Tibial nerve (tissue), 4 donors: Measurements from ENCODE around the gene MACIR.

ENCODE experiments used
- EP300 ChIP-seq, 2 donors: sonication (generic); formaldehyde crosslinking; IDR thresholded peaks; one replicate each; pipeline ENCODE4 v1.6.1; 2017; ENCODE audit warnings: antibody characterized with exemption in 2 of 2, mild to moderate bottlenecking in 1 of 2
- POLR2A ChIP-seq, 2 donors: fragments of 450-650 bp; IDR thresholded peaks; one replicate each; pipeline ENCODE4 v1.6.1; 2017; ENCODE audit warnings: antibody characterized with exemption in 2 of 2, mild to moderate bottlenecking in 2 of 2, moderate library complexity in 2 of 2
- TF ChIP-seq, protein P1 (sequence below), 5 experiments: fragments of 200-600 bp in 3 of 5; fragments of 450-650 bp in 2 of 5; sonication (generic) in 3 of 5; IDR thresholded peaks; one replicate each; pipeline ENCODE4 v1.5.1; 2016 to 2019; ENCODE audit warnings: antibody characterized with exemption in 5 of 5, mild to moderate bottlenecking in 3 of 5, moderate library complexity in 2 of 5

DNA sequence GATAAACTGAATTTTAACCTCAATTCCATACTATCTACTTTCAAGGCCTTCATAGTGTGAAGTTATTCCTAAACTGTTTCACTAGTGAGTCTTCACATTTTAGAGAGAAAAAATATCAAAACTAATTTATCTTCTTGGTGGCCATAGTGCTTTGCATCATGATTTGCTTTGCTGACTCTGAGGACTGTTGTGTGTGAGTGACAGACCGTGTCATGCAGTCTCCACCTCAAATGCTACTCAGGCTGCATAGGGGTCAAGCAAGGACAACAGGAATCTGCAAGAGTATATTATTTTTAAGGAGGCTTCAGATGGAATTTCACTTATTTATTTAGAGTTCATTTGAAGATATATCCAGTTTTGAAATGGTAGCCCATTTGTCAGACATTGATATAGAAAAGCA, 34.5 kb downstream of the MACIR start:
- TF ChIP-seq, protein P1, sequence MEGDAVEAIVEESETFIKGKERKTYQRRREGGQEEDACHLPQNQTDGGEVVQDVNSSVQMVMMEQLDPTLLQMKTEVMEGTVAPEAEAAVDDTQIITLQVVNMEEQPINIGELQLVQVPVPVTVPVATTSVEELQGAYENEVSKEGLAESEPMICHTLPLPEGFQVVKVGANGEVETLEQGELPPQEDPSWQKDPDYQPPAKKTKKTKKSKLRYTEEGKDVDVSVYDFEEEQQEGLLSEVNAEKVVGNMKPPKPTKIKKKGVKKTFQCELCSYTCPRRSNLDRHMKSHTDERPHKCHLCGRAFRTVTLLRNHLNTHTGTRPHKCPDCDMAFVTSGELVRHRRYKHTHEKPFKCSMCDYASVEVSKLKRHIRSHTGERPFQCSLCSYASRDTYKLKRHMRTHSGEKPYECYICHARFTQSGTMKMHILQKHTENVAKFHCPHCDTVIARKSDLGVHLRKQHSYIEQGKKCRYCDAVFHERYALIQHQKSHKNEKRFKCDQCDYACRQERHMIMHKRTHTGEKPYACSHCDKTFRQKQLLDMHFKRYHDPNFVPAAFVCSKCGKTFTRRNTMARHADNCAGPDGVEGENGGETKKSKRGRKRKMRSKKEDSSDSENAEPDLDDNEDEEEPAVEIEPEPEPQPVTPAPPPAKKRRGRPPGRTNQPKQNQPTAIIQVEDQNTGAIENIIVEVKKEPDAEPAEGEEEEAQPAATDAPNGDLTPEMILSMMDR (IDR thresholded peaks at IDR 0.05) = no peak
- TF ChIP-seq POLR2A (IDR thresholded peaks at IDR 0.05) = no peak
- TF ChIP-seq EP300 (IDR thresholded peaks at IDR 0.05) = no peak
